ENCODE results near the gene HIVEP2.

Gene HIVEP2

GRCh38 chr6:142944124-142945048, 590 bp downstream of the HIVEP2 start:
- H3K9ac ChIP-seq (ENCODE audit: low read depth, low read length): peak overlapping the region; percentile 93
- no peaks in the 10 kb centered on the region for H3K36me3 ChIP-seq (ENCODE audit: control insufficient read depth, insufficient read depth, low read length)
- H3K27me3 ChIP-seq (ENCODE audit: control insufficient read depth, insufficient read depth, low read length): no peaks in the 10 kb centered on the region
- no peaks in the 10 kb centered on the region for H3K9me3 ChIP-seq (ENCODE audit: control insufficient read depth, insufficient read depth, low read length)
- H3K27ac ChIP-seq (ENCODE audit: low read depth, low read length): peak overlapping the region; percentile 92
- H3K4me3 ChIP-seq (ENCODE audit: low read depth, low read length): peak overlapping the region; percentile 98
- H3K4me1 ChIP-seq (ENCODE audit: control insufficient read depth, insufficient read depth, low read length): peaks cover 21% of the 10 kb centered on the region

- Histone ChIP-seq H3K27me3 (ENCODE audit: control insufficient read depth, insufficient read depth, low read length) (no peaks in the 10 kb centered on the region), H3K9ac (ENCODE audit: low read depth, low read length) (0 out of 2 replicates have a peak overlapping the region, but pooled peaks have one; percentile 44), H3K4me3 (ENCODE audit: low read depth, low read length) (peak overlapping the region; percentile 98), H3K36me3 (ENCODE audit: control insufficient read depth, insufficient read depth, low read length) (no peaks in the 10 kb centered on the region), H3K4me1 (ENCODE audit: control insufficient read depth, insufficient read depth, low read length) (peaks cover 21% of the 10 kb centered on the region), H3K9me3 (ENCODE audit: control insufficient read depth, insufficient read depth, low read length) (no peaks in the 10 kb centered on the region), H3K27ac (ENCODE audit: low read depth, low read length) (no peak overlapping the region)
Observed at GRCh38 chr6:142943711-142944123, 1.3 kb downstream of the HIVEP2 start.

GRCh38 chr6:142942805-142943227, 2.2 kb downstream of the HIVEP2 start:
- Histone ChIP-seq H3K36me3 (ENCODE audit: control insufficient read depth, insufficient read depth, low read length) (no peaks in the 10 kb centered on the region), H3K27me3 (ENCODE audit: control insufficient read depth, insufficient read depth, low read length) (no peaks in the 10 kb centered on the region), H3K9me3 (ENCODE audit: control insufficient read depth, insufficient read depth, low read length) (no peaks in the 10 kb centered on the region), H3K27ac (ENCODE audit: low read depth, low read length) (no peak overlapping the region), H3K9ac (ENCODE audit: low read depth, low read length) (no peak overlapping the region), H3K4me1 (ENCODE audit: control insufficient read depth, insufficient read depth, low read length) (peaks cover 16% of the 10 kb centered on the region), H3K4me3 (ENCODE audit: low read depth, low read length) (0 out of 2 replicates have a peak overlapping the region, but pooled peaks have one; percentile 98)

GRCh38 chr6:142942238-142942637, 2.7 kb downstream of the HIVEP2 start:
- H3K27me3 ChIP-seq (ENCODE audit: control insufficient read depth, insufficient read depth, low read length): no peaks in the 10 kb centered on the region
- H3K4me1 ChIP-seq (ENCODE audit: control insufficient read depth, insufficient read depth, low read length): peaks cover 16% of the 10 kb centered on the region
- no peaks in the 10 kb centered on the region for H3K9me3 ChIP-seq (ENCODE audit: control insufficient read depth, insufficient read depth, low read length)
- no peak overlapping the region for H3K27ac ChIP-seq (ENCODE audit: low read depth, low read length)
- no peak overlapping the region for H3K9ac ChIP-seq (ENCODE audit: low read depth, low read length)
- no peaks in the 10 kb centered on the region for H3K36me3 ChIP-seq (ENCODE audit: control insufficient read depth, insufficient read depth, low read length)
- no peak overlapping the region for H3K4me3 ChIP-seq (ENCODE audit: low read depth, low read length)

GRCh38 chr6:142941018-142941417, 4.0 kb downstream of the HIVEP2 start:
- Histone ChIP-seq H3K9me3 (ENCODE audit: control insufficient read depth, insufficient read depth, low read length) (no peaks in the 10 kb centered on the region), H3K27me3 (ENCODE audit: control insufficient read depth, insufficient read depth, low read length) (no peaks in the 10 kb centered on the region), H3K4me1 (ENCODE audit: control insufficient read depth, insufficient read depth, low read length) (peaks cover 16% of the 10 kb centered on the region), H3K27ac (ENCODE audit: low read depth, low read length) (no peak overlapping the region), H3K9ac (ENCODE audit: low read depth, low read length) (no peak overlapping the region), H3K4me3 (ENCODE audit: low read depth, low read length) (no peak overlapping the region), H3K36me3 (ENCODE audit: control insufficient read depth, insufficient read depth, low read length) (no peaks in the 10 kb centered on the region)

GRCh38 chr6:142940487-142940886, 4.5 kb downstream of the HIVEP2 start:
- Histone ChIP-seq H3K4me1 (ENCODE audit: control insufficient read depth, insufficient read depth, low read length) (peaks cover 16% of the 10 kb centered on the region), H3K9me3 (ENCODE audit: control insufficient read depth, insufficient read depth, low read length) (no peaks in the 10 kb centered on the region), H3K27ac (ENCODE audit: low read depth, low read length) (no peak overlapping the region)

GRCh38 chr6:142938510-142938909, 6.5 kb downstream of the HIVEP2 start:
- H3K36me3 ChIP-seq (ENCODE audit: control insufficient read depth, insufficient read depth, low read length): no peaks in the 10 kb centered on the region
- H3K27ac ChIP-seq (ENCODE audit: low read depth, low read length): no peak overlapping the region
- no peaks in the 10 kb centered on the region for H3K9me3 ChIP-seq (ENCODE audit: control insufficient read depth, insufficient read depth, low read length)
- no peak overlapping the region for H3K9ac ChIP-seq (ENCODE audit: low read depth, low read length)
- H3K4me1 ChIP-seq (ENCODE audit: control insufficient read depth, insufficient read depth, low read length): peaks cover 13% of the 10 kb centered on the region
- H3K4me3 ChIP-seq (ENCODE audit: low read depth, low read length): no peak overlapping the region
- H3K27me3 ChIP-seq (ENCODE audit: control insufficient read depth, insufficient read depth, low read length): no peaks in the 10 kb centered on the region

More at GRCh38 chr6:142940487-142940886, 4.5 kb downstream of the HIVEP2 start:
- no peak overlapping the region for H3K4me3 ChIP-seq (ENCODE audit: low read depth, low read length)
- no peaks in the 10 kb centered on the region for H3K36me3 ChIP-seq (ENCODE audit: control insufficient read depth, insufficient read depth, low read length)
- no peaks in the 10 kb centered on the region for H3K27me3 ChIP-seq (ENCODE audit: control insufficient read depth, insufficient read depth, low read length)
- H3K9ac ChIP-seq (ENCODE audit: low read depth, low read length): no peak overlapping the region

- Histone ChIP-seq H3K36me3 (ENCODE audit: control insufficient read depth, insufficient read depth, low read length) (no peaks in the 10 kb centered on the region), H3K27ac (ENCODE audit: low read depth, low read length) (no peak overlapping the region), H3K27me3 (ENCODE audit: control insufficient read depth, insufficient read depth, low read length) (no peaks in the 10 kb centered on the region), H3K4me3 (ENCODE audit: low read depth, low read length) (no peak overlapping the region), H3K9ac (ENCODE audit: low read depth, low read length) (no peak overlapping the region), H3K9me3 (ENCODE audit: control insufficient read depth, insufficient read depth, low read length) (no peaks in the 10 kb centered on the region), H3K4me1 (ENCODE audit: control insufficient read depth, insufficient read depth, low read length) (peaks cover 8% of the 10 kb centered on the region; the same call in 1 of the 2 replicates)
Observed at GRCh38 chr6:142937986-142938385, 7.0 kb downstream of the HIVEP2 start.

- H3K27me3 ChIP-seq (ENCODE audit: control insufficient read depth, insufficient read depth, low read length): no peaks in the 10 kb centered on the region
- H3K36me3 ChIP-seq (ENCODE audit: control insufficient read depth, insufficient read depth, low read length): no peaks in the 10 kb centered on the region
- no peak overlapping the region for H3K9ac ChIP-seq (ENCODE audit: low read depth, low read length)
- H3K9me3 ChIP-seq (ENCODE audit: control insufficient read depth, insufficient read depth, low read length): no peaks in the 10 kb centered on the region
- H3K4me1 ChIP-seq (ENCODE audit: control insufficient read depth, insufficient read depth, low read length): peaks cover 6% of the 10 kb centered on the region; the same call in 1 of the 2 replicates
- no peak overlapping the region for H3K27ac ChIP-seq (ENCODE audit: low read depth, low read length)
- no peak overlapping the region for H3K4me3 ChIP-seq (ENCODE audit: low read depth, low read length)
Observed at GRCh38 chr6:142935553-142936517, 9.1 kb downstream of the HIVEP2 start.

- Histone ChIP-seq H3K4me1 (ENCODE audit: control insufficient read depth, insufficient read depth, low read length) (no peaks in the 10 kb centered on the region; the same call in 1 of the 2 replicates), H3K36me3 (ENCODE audit: control insufficient read depth, insufficient read depth, low read length) (no peaks in the 10 kb centered on the region), H3K27me3 (ENCODE audit: control insufficient read depth, insufficient read depth, low read length) (no peaks in the 10 kb centered on the region), H3K9me3 (ENCODE audit: control insufficient read depth, insufficient read depth, low read length) (no peaks in the 10 kb centered on the region), H3K9ac (ENCODE audit: low read depth, low read length) (no peak overlapping the region), H3K27ac (ENCODE audit: low read depth, low read length) (no peak overlapping the region), H3K4me3 (ENCODE audit: low read depth, low read length) (no peak overlapping the region)
Observed at GRCh38 chr6:142934599-142934998, 10.4 kb downstream of the HIVEP2 start.
